OCI-LY1 (cell line): Measurements from ENCODE around the gene SLC9A2.

Source experiments
- H2AFZ ChIP-seq: fragments of 200-600 bp; sonication (generic), shearing (Covaris generic); 2 replicates; pipeline ENCODE4 v1.6.0; 2014; ENCODE audit warnings: antibody characterized with exemption, mild to moderate bottlenecking, low read length
- H3F3A ChIP-seq: fragments of 200-600 bp; sonication (generic), shearing (Covaris generic); 2 replicates; pipeline ENCODE4 v1.6.0; 2014; ENCODE audit warnings: mild to moderate bottlenecking, antibody characterized with exemption, low read length, moderate library complexity; ENCODE audit not compliant: insufficient read depth
- H3K27ac ChIP-seq: fragments of 200-600 bp; sonication (generic); 2 replicates; pipeline ENCODE4 v1.5.1; 2014; ENCODE audit warnings: low read length, mixed run types, mild to moderate bottlenecking, low read depth; ENCODE audit not compliant: poor library complexity, severe bottlenecking
- H3K27me3 ChIP-seq: fragments of 200-600 bp; sonication (generic); 2 replicates; pipeline ENCODE4 v1.6.0; 2014; ENCODE audit warnings: antibody characterized with exemption, mild to moderate bottlenecking, low read length, moderate library complexity; ENCODE audit not compliant: insufficient read depth
- H3K36me3 ChIP-seq: fragments of 200-600 bp; sonication (generic); 2 replicates; pipeline ENCODE4 v1.6.1; 2014; ENCODE audit warnings: mild to moderate bottlenecking, antibody characterized with exemption, low read length, moderate library complexity, mixed read lengths; ENCODE audit not compliant: insufficient read depth
- H3K4me1 ChIP-seq: fragments of 200-600 bp; sonication (generic); 2 replicates; pipeline ENCODE4 v1.5.1; 2014; ENCODE audit warnings: mild to moderate bottlenecking, low read length, moderate library complexity; ENCODE audit not compliant: insufficient read depth, severe bottlenecking
- H3K4me2 ChIP-seq: fragments of 200-600 bp; sonication (generic), shearing (Covaris generic); 2 replicates; pipeline ENCODE4 v1.6.1; 2014; ENCODE audit warnings: low read length
- H3K4me3 ChIP-seq: fragments of 200-600 bp; sonication (generic); 2 replicates; pipeline ENCODE4 v1.5.1; 2014; ENCODE audit warnings: low read length, low read depth, mild to moderate bottlenecking, mixed read lengths; ENCODE audit not compliant: poor library complexity, severe bottlenecking
- H3K79me2 ChIP-seq: fragments of 200-600 bp; shearing (Covaris generic); 2 replicates; pipeline ENCODE4 v1.6.1; 2016; ENCODE audit warnings: mixed run types, low read length, mixed read lengths; ENCODE audit not compliant: insufficient read depth
- H3K9ac ChIP-seq: fragments of 200-600 bp; sonication (generic), shearing (Covaris generic); 2 replicates; pipeline ENCODE4 v1.6.1; 2014; ENCODE audit warnings: mild to moderate bottlenecking, low read length, mixed read lengths
- H3K9me2 ChIP-seq: fragments of 200-600 bp; sonication (generic), shearing (Covaris generic); 2 replicates; pipeline ENCODE4 v1.6.1; 2014; ENCODE audit warnings: low read depth, mild to moderate bottlenecking, low read length, mixed read lengths
- H3K9me3 ChIP-seq: fragments of 200-600 bp; shearing (Covaris generic); 2 replicates; pipeline ENCODE4 v1.6.1; 2014; ENCODE audit warnings: low read length, mixed read lengths
- H4K20me1 ChIP-seq: fragments of 200-600 bp; sonication (generic), shearing (Covaris generic); 2 replicates; pipeline ENCODE4 v1.6.0; 2016; ENCODE audit warnings: mild to moderate bottlenecking, low read length; ENCODE audit not compliant: insufficient read depth
- CTCF ChIP-seq: fragments of 200-600 bp; sonication (generic), shearing (Covaris generic); IDR thresholded peaks from 2 replicates; pipeline ENCODE4 v1.5.1; 2017; ENCODE audit warnings: mild to moderate bottlenecking, antibody characterized with exemption, low read length, moderate library complexity, mixed read lengths
- EZH2 ChIP-seq: fragments of 200-600 bp; sonication (generic), shearing (Covaris generic); IDR thresholded peaks from 2 replicates; pipeline ENCODE4 v1.8.0; 2017; ENCODE audit warnings: borderline replicate concordance, mixed run types, mild to moderate bottlenecking, antibody characterized with exemption, low read length, moderate library complexity, mixed read lengths

The SLC9A2 gene

DNA sequence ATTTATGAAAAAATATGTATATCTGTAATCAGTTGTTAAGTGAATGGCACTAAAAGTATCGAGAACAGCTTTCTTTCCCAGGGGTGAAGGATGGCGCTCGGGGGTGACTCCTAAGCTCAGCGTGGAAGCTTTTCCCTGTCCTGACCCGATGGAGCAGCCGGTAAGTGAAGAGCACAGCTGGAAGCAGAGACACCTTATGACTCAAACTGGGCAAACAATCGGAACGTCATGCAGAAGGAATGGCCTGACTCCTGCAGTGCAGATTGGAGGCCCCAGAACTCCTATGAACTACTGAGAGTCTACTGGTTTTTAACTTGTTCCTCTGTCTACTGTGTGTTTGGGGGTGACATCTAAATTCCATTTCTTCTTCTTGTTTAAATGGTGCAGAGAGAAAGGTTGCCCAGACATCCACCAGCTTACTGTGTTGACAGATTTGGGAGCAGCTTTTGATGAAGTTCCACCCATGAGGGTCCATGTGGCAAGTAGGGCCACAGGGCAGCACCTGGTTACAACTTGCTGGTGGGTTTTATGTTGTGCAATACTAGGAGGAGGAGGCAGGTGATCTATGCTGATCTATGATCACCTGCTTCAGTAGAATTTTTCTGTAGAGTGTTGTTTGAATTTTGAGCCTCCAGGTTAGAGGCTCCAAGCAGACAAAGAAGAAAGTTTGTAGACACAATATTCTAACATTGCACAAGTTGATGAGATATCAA is 89.7 kb downstream of the SLC9A2 start:
- no peak overlapping the region for H3K9ac ChIP-seq
- no peaks in the 10 kb centered on the region for H3K36me3 ChIP-seq
- no peaks in the 10 kb centered on the region for H3F3A ChIP-seq
- H3K27ac ChIP-seq, result no peak overlapping the region
- no peaks in the 10 kb centered on the region for H3K79me2 ChIP-seq
- no peak overlapping the region for H2AFZ ChIP-seq
- no peaks in the 10 kb centered on the region for H3K9me2 ChIP-seq
- no peaks in the 10 kb centered on the region for H3K9me3 ChIP-seq
- H3K4me3 ChIP-seq, result no peak overlapping the region
- H3K27me3 ChIP-seq, result no peaks in the 10 kb centered on the region
- H3K4me2 ChIP-seq, result no peak overlapping the region
- no peaks in the 10 kb centered on the region for H3K4me1 ChIP-seq
- H4K20me1 ChIP-seq, result no peaks in the 10 kb centered on the region
- TF ChIP-seq CTCF (no peak), EZH2 (no peak)

DNA sequence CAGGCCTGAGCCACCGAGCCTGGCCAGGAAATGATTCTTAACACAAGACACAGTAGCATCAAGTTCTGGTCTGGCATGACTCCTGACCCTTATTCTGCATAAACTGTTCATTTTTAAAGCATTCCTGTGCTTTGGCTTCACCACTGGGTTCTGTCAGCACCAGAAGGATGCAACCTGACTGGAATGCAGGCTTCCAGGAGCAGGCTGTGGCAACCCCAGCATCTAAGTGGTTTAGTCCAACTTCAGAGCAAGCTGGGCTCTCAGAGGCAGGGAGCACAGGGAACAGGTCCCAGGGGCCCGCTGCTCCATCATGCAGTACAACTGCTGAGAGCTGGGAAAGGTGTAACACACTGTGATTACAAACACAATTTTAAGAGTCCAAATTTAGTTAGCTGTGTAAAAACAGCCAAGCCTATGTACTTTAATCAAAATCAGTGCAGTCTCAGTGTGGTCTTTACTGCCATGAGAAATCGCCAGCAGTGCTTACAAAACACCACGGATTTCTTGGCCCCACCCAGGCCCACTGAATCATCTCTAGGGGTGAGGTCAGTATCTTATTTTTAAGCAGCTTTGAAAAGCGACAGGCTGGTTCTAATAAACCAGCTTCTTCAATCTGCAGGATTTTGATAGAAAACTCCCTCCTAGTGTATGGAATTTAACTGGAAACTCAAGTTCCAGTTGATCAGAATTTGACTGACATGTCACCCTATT is 98.1 kb downstream of the SLC9A2 start:
- H3K4me2 ChIP-seq, result no peak overlapping the region
- H3K4me1 ChIP-seq, result no peaks in the 10 kb centered on the region
- no peaks in the 10 kb centered on the region for H3K9me2 ChIP-seq
- H4K20me1 ChIP-seq, result no peaks in the 10 kb centered on the region
- no peak overlapping the region for H3K27ac ChIP-seq
- no peak overlapping the region for H2AFZ ChIP-seq
- H3K9ac ChIP-seq, result no peak overlapping the region
- H3K27me3 ChIP-seq, result no peaks in the 10 kb centered on the region
- TF ChIP-seq CTCF, result no peak
- no peaks in the 10 kb centered on the region for H3K9me3 ChIP-seq
- H3F3A ChIP-seq, result no peaks in the 10 kb centered on the region
- peaks cover 46% of the 10 kb centered on the region for H3K36me3 ChIP-seq
- H3K4me3 ChIP-seq, result no peak overlapping the region
- H3K79me2 ChIP-seq, result no peaks in the 10 kb centered on the region

- Histone ChIP-seq H3K36me3 (peaks cover 56% of the 10 kb centered on the region), H3K4me1 (no peaks in the 10 kb centered on the region), H3K9me2 (no peaks in the 10 kb centered on the region), H4K20me1 (no peaks in the 10 kb centered on the region), H3K79me2 (no peaks in the 10 kb centered on the region), H3K27ac (no peak overlapping the region), H3K9ac (no peak overlapping the region), H3K4me3 (no peak overlapping the region), H2AFZ (no peak overlapping the region), H3F3A (no peaks in the 10 kb centered on the region), H3K9me3 (no peaks in the 10 kb centered on the region), H3K27me3 (no peaks in the 10 kb centered on the region), H3K4me2 (no peak overlapping the region)
- TF ChIP-seq EZH2 (no peak), CTCF (no peak)
Observed at GRCh38 chr2:102718387-102719316, 99.3 kb downstream of the SLC9A2 start.
